H1 (cell line): ENCODE data around the gene PRRG3. TPM values are rescaled to one million over a fixed set of nuclear protein-coding genes. Genes with fewer than 3 reads are reported as not detected.

ENCODE experiments used
- CEBPB ChIP-seq: IDR thresholded peaks from 2 replicates; pipeline ENCODE4 v1.6.1; 2012; ENCODE audit warnings: low read depth, low read length
- CHD1 ChIP-seq: IDR thresholded peaks from 2 replicates; pipeline ENCODE4 v1.6.1; 2012; ENCODE audit warnings: low read depth, low read length, improper control_type of control experiment
- TCF12 ChIP-seq: IDR thresholded peaks from 2 replicates; pipeline ENCODE4 v1.6.1; 2011; ENCODE audit warnings: low read depth, mild to moderate bottlenecking, low read length
- USF2 ChIP-seq: IDR thresholded peaks from 2 replicates; pipeline ENCODE4 v1.6.1; 2011; ENCODE audit warnings: low read length, improper control_type of control experiment
- YY1 ChIP-seq: IDR thresholded peaks from 2 replicates; pipeline ENCODE4 v1.6.1; 2011; ENCODE audit warnings: low read depth, mild to moderate bottlenecking, low read length
- polyA plus RNA-seq, 7 experiments: library from polyadenylated mRNA; depleted of rRNA in 3 of 7; stranded (reverse) in 5 of 7; unstranded in 2 of 7; fragments of >200 nt in 5 of 7; fragments of 200-250 nt in 2 of 7; gene quantifications; 1 replicate in 5 of 7; 2 replicates in 1 of 7; 4 replicates in 1 of 7; pipeline versions ENCODE4 v1.2.1 to v1.2.3, GENCODE V29; 2011 to 2013; ENCODE audit warnings: missing spikeins in 2 of 7, mixed read lengths in 2 of 7
- total RNA-seq: library from RNA; stranded (reverse); fragmentation: NEBNext Ultra II Directional; extraction: Animal tissue kit (Norgen Biotek cat#: 25700); gene quantifications from 2 replicates; pipeline ENCODE4 v1.2.1, GENCODE V29; 2021

PRRG3 gene
- total and polyA plus RNA-seq, 2 of the 8 experiments (the other 6 are each of a cell fraction or from before 2014, with no cell fraction given) = 4.2 to 5.4 TPM

DNA sequence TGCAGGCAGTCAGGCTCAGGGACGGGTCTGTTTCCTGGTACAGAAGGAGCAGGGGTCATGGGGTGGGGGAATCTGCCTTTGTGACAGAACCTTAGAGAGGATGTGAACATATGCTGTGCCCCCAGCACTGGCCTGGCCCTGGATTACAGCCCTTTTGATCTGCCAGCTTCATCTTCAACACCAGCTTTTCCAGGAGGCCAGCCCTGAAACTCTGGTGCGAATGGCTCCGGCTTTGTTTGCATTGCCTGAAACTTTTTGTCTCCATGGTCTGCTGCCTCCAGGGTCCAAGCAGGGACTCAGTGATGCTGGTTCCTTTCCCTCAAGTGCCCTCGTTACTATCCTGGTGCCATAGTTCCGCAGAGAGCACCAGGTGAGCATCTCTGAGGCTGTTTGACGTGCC lies 41.4 kb downstream of the PRRG3 start (continued):
- no peak for TF ChIP-seq USF2
- TF ChIP-seq CHD1 = no peak
- no peak for TF ChIP-seq CEBPB
- no peak for TF ChIP-seq YY1
- no peak for TF ChIP-seq TCF12
- TF ChIP-seq, all 59 proteins: peak for 0
